A673 (cell line): ENCODE data around the gene IRS1. TPM values are rescaled to one million over a fixed set of nuclear protein-coding genes. Genes with fewer than 3 reads are reported as not detected.

Experiments
- BruUV-seq: library from RNA; stranded (reverse); fragments of 400-500 nt; replicated peaks from 2 replicates; lab custom pipeline; 2021; lab: Mats Ljungman, UMichigan
- CTCF ChIA-PET: fragments of 300-600 bp; sonication (Branson Sonifier 250); formaldehyde crosslinking; loops from one replicate; lab custom pipeline; 2022; ENCODE audit warnings: antibody characterized with exemption; lab: Charles Lee
- POLR2A ChIA-PET: fragments of 300-600 bp; sonication (Branson Sonifier 250); formaldehyde crosslinking; loops from one replicate; lab custom pipeline; 2022; ENCODE audit warnings: antibody characterized with exemption; ENCODE audit not compliant: low non-redundant PET; lab: Charles Lee
- DNase-seq: peaks from one replicate; pipeline ENCODE4 v3.0.0-alpha.2; 2015; ENCODE audit warnings: low spot score
- H3K27ac ChIP-seq: fragments of 200-600 bp; sonication (generic); 2 replicates; pipeline ENCODE4 v1.5.1; 2016; ENCODE audit warnings: mixed run types, low read depth, mild to moderate bottlenecking, mixed read lengths, antibody characterized with exemption, low read length; ENCODE audit not compliant: poor library complexity, severe bottlenecking
- H3K27me3 ChIP-seq: fragments of 200-600 bp; sonication (generic); replicated peaks from 2 replicates; pipeline ENCODE4 v1.6.1; 2017; ENCODE audit warnings: mixed run types, low read depth, mild to moderate bottlenecking, mixed read lengths, antibody characterized with exemption, low read length; ENCODE audit not compliant: insufficient read depth, poor library complexity
- H3K36me3 ChIP-seq: fragments of 200-600 bp; sonication (generic); 2 replicates; pipeline ENCODE4 v1.6.1; 2016; ENCODE audit warnings: mixed run types, mild to moderate bottlenecking, mixed read lengths, antibody characterized with exemption, low read length; ENCODE audit not compliant: insufficient read depth, poor library complexity, severe bottlenecking
- H3K4me1 ChIP-seq: fragments of 200-600 bp; sonication (generic); 2 replicates; pipeline ENCODE4 v1.6.1; 2017; ENCODE audit warnings: mixed run types, mild to moderate bottlenecking, mixed read lengths, antibody characterized with exemption, low read length; ENCODE audit not compliant: insufficient read depth, poor library complexity, severe bottlenecking
- H3K4me3 ChIP-seq: fragments of 200-600 bp; sonication (generic); 2 replicates; pipeline ENCODE4 v1.5.1; 2016; ENCODE audit warnings: low read depth, mixed run types, mild to moderate bottlenecking, mixed read lengths, low read length; ENCODE audit not compliant: poor library complexity, severe bottlenecking
- H3K9me3 ChIP-seq: fragments of 200-600 bp; sonication (generic); 2 replicates; pipeline ENCODE4 v1.6.1; 2016; ENCODE audit warnings: mixed run types, low read depth, mild to moderate bottlenecking, mixed read lengths, antibody characterized with exemption, low read length; ENCODE audit not compliant: poor library complexity, severe bottlenecking
- EZH2 ChIP-seq: fragments of 200-600 bp; sonication (generic); IDR thresholded peaks from 2 replicates; pipeline ENCODE4 v1.6.1; 2017; ENCODE audit warnings: borderline replicate concordance, low read depth, mild to moderate bottlenecking, mixed read lengths, antibody characterized with exemption, low read length; ENCODE audit not compliant: poor library complexity, severe bottlenecking
- intact Hi-C: fragments of 100-400 bp; cut with micrococcal nuclease; formaldehyde crosslinking; loops from one replicate; pipeline ENCODE4 v1.10.0; 2022; ENCODE audit not compliant: unreplicated experiment
- total RNA-seq: library from RNA; stranded (reverse); gene quantifications from 2 replicates; pipeline ENCODE4 v1.2.3, GENCODE V29; 2021
- TF ChIP-seq, protein P1 (sequence below): fragments of 300-800, 200-600 bp; sonication (generic); conservative IDR thresholded peaks from 2 replicates; pipeline ENCODE4 v1.5.1; 2017; ENCODE audit warnings: low read depth, mild to moderate bottlenecking, antibody characterized with exemption, low read length, moderate library complexity, mixed read lengths

The IRS1 gene
- total RNA-seq, 1 experiment from 2014 or later, result 29.3 TPM

DNA sequence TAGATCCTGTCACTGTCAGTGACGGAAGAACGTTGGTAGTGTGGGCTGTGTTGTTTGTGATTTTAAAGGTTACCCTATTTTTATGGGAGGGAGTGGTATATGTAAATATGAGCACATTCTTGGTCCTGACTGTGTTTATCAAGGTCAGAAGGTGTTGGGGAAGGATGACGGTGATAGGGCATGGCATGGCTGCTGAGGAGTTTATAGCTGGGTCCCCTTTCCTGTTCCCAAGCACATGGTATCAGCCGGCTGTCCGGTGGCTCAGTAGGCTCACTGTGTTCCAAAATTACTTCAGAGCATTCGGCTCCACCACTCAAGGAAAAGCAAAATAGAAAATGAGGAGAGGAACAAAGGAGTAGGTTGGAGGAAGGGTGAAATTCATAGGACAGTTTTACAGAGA, 28.6 kb downstream of the IRS1 start:
- POLR2A ChIA-PET, result no interaction called here
- Histone ChIP-seq H3K27me3 (no peaks in the 10 kb centered on the region), H3K9me3 (peaks cover 15% of the 10 kb centered on the region), H3K27ac (no peak overlapping the region), H3K4me3 (no peak overlapping the region), H3K4me1 (peaks cover 36% of the 10 kb centered on the region), H3K36me3 (peaks cover 27% of the 10 kb centered on the region)
- no peak for DNase-seq
- intact Hi-C loops, result no loop called here
- no TSS peak for BruUV-seq
- TF ChIP-seq EZH2, result no peak
- TF ChIP-seq, protein P1, sequence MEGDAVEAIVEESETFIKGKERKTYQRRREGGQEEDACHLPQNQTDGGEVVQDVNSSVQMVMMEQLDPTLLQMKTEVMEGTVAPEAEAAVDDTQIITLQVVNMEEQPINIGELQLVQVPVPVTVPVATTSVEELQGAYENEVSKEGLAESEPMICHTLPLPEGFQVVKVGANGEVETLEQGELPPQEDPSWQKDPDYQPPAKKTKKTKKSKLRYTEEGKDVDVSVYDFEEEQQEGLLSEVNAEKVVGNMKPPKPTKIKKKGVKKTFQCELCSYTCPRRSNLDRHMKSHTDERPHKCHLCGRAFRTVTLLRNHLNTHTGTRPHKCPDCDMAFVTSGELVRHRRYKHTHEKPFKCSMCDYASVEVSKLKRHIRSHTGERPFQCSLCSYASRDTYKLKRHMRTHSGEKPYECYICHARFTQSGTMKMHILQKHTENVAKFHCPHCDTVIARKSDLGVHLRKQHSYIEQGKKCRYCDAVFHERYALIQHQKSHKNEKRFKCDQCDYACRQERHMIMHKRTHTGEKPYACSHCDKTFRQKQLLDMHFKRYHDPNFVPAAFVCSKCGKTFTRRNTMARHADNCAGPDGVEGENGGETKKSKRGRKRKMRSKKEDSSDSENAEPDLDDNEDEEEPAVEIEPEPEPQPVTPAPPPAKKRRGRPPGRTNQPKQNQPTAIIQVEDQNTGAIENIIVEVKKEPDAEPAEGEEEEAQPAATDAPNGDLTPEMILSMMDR, result no peak
- CTCF ChIA-PET, result no interaction called here

DNA sequence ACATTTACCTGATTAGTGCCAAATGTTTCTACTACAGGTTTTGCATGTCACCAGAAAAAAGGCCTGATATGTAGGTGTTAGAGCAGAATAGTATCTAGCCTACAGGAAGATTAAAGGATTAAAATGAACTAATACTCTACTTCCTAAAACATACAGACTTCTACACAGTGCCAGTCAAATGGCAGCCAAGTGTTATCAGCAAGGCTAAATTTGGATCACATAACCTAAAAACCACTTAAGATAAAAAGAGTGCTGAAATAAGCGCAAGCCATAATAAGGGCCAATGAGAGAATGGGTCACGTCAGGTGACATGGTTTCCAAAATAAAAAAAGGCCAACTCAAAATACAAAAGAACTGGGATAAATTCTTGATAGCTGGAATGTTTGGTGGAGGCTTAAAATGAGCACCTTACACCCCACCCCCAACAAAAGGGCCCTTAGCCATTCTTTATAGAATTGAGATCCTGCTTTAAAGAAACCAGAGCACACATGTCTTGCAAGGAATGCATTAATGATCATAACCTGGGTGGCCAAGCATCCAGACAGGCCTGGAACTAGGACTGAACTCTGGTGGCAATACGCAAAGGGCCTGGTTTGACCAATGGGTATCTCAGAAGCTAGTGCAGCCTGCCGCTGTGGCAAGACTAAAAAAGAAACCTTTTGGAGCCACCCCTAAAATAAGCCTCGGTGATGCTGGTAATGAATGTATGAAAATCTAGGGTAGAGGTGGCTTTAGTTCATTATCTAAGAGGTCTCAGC, 32.4 kb downstream of the IRS1 start:
- Histone ChIP-seq H3K4me1 (peaks cover 24% of the 10 kb centered on the region), H3K9me3 (no peaks in the 10 kb centered on the region), H3K27ac (no peak overlapping the region), H3K36me3 (peaks cover 15% of the 10 kb centered on the region), H3K27me3 (no peaks in the 10 kb centered on the region), H3K4me3 (no peak overlapping the region)
- CTCF ChIA-PET, result no interaction called here
- POLR2A ChIA-PET, result no interaction called here
- BruUV-seq, result no TSS peak
- TF ChIP-seq, protein P1, result no peak
- DNase-seq, result no peak
- intact Hi-C loops, result no loop called here

DNA sequence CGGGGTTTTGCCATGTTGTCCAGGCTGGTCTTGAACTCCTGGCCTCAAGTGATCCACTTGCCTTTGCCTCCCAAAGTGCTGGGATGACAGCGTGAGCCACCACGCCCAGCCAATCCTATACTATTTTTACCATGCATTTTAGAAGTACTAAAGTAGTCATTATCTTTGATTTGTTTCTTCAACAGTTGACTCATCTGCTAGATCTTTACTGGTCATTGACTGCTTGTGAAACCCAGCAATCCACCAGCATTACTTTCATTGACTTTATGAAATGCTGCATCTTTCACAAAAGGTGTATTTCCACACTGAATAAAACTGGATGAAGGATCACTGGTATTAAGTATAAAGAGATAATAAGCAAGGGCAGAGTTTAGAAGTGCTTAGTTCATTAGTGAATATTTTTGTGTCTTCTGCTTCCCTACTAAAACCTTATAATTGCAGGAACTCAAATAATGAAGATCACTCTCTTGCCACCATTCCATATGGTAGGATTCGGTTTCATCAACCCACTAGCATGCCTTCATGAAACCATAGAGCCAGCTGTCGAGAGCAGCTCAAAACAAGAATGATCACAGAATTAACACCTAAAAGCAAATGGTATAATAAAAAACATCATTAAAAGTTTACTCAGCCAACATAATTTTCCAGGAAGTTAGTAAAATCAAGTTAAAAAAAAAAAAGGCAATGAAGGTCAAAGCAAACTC, 33.1 kb downstream of the IRS1 start:
- Histone ChIP-seq H3K27me3 (no peaks in the 10 kb centered on the region), H3K9me3 (no peaks in the 10 kb centered on the region), H3K36me3 (peaks cover 15% of the 10 kb centered on the region), H3K4me1 (peaks cover 16% of the 10 kb centered on the region), H3K27ac (no peak overlapping the region), H3K4me3 (no peak overlapping the region)
- CTCF ChIA-PET, result no interaction called here
- intact Hi-C loops, result no loop called here
- no TSS peak for BruUV-seq
- POLR2A ChIA-PET, result no interaction called here
- TF ChIP-seq, protein P1, result no peak
- no peak for TF ChIP-seq EZH2
- no peak for DNase-seq
